Stimulated activated naive CD8-positive, alpha-beta T cell treated with anti-CD3 and anti-CD28 coated beads, Interleukin-15, Interleukin-2, amounts not matched to agents 100 U/mL and 50 U/mL, for 24 hours (primary cell): ENCODE measurements around the gene OPA3.

Experiments used
- ATAC-seq: fragments of 150-1000 bp; cut with Tn5 transposase; one replicate; pipeline ENCODE4 v1.10.0; 2021
- DNase-seq: peaks from one replicate; pipeline ENCODE4 v3.0.0; 2021

Gene OPA3

DNA sequence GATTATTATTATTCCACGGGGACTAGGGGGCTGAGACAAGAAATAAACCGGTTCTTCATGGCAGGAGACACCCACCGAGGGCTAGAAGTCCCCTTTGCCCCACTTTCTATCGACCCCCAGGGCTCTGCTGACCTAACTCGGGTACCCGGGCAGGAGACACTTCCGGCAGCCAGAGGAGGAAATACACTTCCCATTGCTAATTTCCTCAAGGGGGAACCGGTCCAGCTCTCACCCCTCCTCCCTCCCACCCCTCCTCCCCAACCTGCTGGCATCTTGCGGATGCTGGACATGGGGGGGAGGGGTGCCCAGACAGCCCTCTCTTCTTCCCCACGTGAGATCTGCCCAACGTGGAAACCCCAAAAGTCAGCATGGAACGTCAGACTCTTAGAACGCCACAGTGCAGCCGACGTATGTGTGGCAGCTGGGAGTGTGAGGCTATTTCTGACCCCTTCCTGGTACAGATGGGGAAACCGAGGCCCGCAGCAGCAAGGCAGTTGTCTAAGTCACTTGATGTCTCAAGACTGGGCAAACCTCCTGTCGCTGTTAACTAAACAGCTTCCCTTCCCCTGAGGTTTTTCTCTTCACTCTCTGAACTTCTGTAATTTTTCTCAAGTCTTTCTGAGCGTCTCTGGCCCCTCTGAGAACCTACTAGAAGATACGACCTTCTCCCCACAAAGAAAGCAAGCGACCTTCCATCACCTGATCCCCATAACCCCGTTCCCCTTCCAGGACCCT is 13.8 kb upstream of the OPA3 start:
- ATAC-seq (no peak), DNase-seq (peak; percentile 19)

DNA sequence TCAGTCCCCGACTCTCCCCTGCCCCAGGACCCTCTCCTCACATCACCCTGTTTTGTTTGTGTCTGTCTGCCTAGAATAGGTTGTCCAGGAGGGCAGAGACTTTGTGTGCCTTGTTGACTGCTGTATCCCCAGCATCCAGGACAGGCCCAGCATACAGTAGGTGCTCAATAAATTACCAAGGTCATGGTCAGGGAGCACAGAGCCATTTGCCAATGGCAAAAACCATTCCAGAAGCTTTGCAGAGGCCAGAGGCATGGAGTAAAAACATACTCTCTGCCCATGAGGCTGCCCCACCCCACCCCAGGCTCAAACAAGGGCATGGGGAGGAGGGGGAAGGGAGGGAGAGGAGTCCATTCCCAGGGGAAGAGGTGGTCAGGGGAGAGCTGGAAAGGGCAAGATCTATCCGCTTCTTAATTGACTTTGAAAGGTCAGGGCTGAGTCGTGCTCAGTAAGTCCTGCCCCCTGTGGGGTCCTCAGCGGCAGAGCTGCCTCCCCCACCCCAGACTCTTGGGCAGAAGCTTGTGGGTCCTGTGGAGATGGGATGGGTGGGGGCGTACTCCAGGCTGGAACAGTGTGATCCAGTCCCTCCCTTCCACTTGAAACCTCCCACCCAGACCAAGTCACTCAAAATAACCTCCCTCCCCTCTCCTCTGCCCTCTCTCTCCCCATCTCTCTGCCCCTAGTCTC is 13.0 kb upstream of the OPA3 start:
- DNase-seq, result no peak

DNA sequence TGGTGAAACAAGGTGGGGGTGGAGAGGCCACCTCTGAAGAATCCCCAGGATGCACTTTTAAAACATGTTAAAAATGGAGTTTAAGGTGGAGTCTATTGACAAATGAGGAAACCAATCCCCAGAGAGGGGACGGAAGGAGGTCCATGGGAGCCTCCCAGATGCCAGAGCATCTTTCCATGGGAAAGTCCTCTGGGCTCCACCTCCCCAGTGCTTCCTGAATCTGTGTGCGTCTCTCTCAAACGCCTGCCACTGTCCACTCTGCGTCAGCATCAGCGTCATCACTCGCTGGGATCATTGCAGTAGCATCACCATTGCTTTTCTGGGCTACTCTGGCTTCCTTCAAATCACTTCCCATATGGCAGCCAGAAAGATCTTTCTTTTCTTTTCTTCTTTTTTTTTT is 11.2 kb upstream of the OPA3 start:
- no peak for DNase-seq
- no peak for ATAC-seq

More for the DNA sequence above, 13.0 kb upstream of the OPA3 start:
- ATAC-seq, result no peak

DNA sequence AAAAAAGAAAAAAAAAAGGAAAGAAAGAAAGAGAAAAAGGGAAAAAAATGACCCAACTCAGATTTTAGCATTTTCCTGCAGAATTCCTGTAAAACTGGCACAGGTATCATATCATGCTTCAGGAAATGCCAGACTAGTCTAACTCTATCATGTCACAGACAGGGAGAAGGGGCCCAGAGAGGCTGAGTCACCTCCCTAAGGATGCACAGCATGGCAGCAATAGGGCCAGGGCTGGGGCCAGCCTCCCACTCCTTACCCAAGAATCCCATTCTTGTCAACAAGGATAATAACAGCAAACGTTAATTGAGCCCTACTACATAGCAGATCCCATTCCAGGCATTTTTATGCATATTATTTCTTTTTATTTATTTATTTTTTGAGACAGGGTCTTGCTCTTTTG is 8.9 kb upstream of the OPA3 start:
- ATAC-seq (no peak), DNase-seq (no peak)

DNA sequence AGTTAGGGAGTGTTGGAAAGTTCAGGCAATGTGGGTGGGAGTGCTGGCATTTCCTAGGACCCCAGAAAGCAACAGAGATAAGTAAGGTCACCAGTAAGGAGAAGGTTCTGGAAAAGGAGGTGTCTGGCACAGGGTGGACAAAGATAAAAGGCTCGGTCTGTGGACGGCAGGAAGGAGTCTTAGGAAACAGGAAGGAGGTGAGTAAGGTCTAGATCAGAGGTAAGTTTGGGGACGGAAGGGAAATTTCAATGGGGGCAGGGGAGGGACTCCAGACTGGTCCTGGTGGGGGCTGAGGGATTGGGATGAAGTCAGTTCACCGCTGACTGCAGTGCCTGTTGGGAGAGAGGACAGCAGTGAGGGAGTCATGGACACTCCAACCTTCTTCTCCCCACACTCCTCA is 7.8 kb upstream of the OPA3 start:
- no peak for ATAC-seq
- DNase-seq, result no peak

DNA sequence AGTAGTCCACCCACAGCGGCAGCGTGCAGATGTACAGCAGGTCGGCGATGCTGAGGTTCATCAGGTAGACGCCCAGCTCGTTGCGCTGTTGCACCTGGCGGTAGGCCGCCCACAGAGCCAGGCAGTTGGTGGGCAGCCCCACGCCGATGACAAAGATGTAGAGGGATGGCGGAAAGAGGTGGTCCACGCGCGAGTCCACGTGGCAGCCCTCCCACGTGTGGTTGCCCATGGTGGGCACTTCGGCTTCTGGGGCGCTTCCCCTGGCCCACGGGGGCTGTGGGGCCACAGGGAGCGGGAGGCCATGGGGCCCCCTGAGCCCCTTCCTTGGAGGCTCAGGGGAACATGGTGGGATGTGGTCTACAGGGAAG is 7.0 kb upstream of the OPA3 start:
- ATAC-seq, result no peak

DNA sequence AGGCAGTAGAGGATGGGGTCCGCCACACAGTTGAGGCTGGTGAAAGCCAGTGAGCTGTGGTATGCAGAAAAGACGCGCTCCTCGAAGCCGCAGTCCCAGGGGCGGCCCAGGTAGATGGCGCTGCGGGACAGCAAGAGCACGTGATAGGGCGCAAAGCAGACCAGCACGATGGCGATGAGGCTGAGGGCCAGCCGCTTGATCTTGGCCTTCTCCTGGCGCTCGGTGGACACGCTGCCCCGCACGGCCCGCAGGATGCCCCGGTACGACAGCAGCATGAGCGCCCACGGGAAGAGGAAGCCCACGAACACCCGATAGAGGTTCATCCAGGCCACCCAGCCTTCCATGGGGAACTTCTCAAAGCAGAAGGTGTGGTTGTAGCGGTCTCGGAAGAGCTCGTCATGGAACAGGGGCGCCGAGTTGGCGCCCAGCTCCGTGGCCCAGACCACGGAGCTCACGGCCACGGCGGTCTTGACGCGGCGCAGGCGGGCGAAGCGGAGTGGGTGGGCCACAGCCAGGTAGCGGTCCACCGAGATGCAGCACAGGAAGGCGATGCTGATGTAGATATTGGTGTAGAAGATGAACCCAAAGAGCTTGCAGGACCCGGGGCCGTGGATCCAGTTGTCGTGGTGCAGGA is 6.5 kb upstream of the OPA3 start:
- DNase-seq (peak; percentile 66), ATAC-seq (peak; percentile 50)

More for the DNA sequence above, 7.0 kb upstream of the OPA3 start:
- no peak for DNase-seq

DNA sequence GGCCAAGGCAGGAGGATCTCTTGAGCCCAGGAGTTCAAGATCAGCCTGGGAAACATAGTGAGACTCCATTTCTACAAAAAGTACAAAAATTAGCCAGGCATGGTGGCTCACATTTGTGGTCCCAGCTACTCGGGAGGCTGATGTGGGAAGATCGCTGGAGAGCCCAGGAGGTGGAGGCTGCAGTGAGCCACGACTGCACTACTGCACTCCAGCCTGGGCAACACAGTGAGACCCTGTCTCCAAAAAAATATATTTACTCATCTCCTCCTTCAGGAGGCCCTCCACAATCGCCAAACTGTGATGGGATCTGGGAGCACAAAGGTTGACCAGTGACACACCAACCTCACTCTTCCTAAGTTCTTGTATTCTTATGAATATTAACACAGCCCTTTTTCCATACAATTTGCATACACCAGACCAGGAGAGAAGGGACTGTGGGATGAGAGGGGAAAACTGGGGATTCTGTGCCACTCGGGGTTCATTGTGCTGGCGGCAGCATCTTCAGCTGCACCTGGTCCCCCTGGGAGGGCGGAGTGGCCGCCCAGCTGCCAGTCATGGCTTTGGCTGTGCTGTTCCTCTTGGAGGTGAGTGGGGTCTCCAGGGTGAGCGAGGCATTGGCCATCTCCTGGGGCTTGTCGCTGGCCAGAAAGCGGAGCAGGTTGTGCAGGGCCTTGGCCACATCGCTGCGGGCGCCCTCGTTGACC is 5.8 kb upstream of the OPA3 start:
- ATAC-seq, result no peak
- DNase-seq, result no peak

DNA sequence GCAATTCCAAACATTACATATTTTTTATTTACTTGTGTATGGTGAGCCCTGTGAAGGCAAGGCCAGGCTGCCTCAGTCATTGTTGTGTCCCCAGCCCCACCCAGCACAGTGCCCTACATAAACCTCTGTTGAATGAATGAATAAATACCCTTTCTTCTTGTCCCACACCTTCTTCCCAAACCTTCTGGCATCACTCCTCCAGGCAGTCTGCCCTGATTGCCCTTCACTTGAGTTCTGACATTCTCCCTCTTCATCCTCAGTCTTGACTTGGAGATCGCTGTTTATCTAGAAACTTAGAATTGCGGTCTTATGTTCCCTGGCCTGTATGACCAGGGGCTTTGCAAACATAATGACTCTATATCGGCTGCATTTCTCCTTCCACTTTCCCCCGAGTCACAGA is 5.2 kb upstream of the OPA3 start:
- no peak for ATAC-seq

DNA sequence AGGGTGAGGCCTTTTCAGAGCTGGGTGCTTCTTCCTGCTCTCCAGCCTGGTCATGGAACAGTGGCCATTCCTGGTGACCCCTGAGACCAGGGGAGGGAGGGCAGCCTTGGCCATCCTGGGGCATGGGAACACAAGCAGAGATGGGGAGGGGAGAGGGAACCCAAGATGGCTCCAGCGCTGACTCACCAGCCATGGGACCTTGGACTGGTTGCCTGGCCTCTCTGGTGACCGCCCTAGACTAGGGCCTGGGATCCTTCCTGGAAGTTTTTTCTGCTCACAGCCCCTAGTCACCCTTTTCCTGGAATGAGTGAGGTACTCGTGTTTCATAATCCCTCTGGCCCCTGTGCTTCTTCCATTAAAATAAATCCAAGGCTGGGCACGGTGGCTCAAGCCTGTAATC is 3.3 kb upstream of the OPA3 start:
- ATAC-seq (no peak), DNase-seq (no peak)

More for the DNA sequence above, 5.2 kb upstream of the OPA3 start:
- no peak for DNase-seq

DNA sequence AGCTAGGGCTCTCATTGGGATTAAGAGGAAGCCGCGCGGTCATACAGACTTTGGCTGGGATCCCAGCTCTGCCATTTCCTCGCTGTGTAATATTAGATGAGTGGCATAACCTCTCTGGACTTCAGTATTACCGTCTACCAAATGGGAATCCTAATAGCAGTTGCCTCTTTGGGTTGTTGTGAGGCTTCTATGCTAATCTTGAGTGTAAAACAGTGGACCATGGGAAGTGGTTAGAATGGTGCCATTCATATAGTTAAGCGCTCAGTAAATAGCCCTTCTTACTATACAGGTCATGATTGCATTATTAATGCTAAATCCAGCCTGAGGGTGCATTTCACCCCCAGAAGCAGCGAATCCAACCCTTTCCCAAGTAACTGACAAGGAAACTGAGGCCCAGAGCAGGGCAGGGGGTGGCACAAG is 566 bp upstream of the OPA3 start:
- ATAC-seq, result no peak
- DNase-seq, result no peak

DNA sequence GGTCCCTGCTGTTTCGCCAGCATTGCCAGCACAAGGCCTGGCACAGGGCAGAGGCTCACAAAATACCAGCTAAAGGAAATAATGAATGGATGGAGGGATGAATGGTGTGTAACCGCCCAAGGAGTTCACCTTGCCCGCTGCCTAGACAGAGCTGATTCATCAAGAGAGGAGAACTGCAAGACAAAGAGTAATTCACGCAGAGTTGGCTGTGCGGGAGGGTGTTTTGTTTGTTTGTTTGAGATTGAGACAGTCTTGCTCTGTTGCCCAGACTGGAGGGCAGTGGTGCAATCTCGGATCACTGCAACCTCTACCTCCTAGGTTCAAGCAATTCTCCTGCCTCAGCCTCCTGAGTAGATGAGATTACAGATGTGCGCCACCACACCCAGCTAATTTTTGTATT is 3.0 kb downstream of the OPA3 start:
- ATAC-seq (no peak), DNase-seq (no peak)

DNA sequence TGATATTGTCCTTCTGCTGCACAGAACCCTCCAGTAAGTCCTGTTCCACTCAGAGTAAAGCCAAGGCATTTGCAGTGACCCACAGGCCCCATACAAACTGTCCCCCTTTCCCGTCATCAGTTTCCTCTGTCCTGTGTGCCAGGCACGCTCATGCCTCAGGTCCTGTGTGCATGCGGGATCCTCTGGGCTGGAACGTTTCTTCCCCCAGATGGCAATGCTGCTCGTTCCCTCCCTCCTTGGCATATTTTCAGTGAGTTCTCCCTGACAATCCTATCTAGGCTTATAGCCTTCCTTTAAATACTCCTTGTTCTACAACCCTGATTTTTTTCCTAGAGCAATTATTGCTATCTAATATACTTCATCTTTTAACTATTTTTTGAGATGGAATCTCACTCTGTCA is 5.7 kb downstream of the OPA3 start:
- no peak for ATAC-seq
- DNase-seq, result no peak

DNA sequence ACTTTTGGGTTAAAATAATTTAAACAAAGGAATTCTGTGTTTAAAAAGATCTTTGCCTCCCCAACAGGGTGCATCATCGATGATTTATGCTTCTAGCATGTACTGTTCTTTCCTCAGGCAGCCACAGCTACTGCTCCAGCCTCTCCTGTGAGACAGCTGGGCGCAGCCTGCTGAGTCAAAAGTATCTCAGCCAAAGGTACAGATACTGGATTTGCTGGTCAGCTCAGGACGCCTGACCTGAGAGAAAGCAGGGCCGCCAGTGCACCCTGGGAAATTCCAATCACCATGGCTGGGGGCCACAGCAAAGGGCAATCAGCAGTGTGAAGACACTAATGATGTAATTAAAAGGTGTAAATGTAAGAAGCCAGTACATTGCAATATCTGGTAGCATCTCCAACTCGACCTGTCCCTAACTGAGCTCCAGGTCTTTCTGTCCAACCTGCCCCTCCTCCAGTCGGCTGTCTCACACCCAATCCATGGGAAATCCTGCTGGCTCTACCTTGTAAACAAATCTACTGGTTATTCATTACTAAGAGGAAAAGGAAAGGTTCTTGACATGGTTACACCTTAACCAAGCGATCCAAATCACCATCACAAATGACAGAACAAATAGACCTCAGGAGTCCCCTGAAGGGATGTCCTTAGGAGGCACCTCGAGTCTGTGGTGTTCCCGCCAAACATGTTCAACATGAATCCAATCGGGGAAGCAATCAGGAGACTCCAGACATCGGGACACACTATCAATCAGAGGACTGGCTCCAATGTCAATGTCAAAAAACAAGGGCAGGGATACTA is 7.3 kb downstream of the OPA3 start:
- ATAC-seq, result no peak
- no peak for DNase-seq

DNA sequence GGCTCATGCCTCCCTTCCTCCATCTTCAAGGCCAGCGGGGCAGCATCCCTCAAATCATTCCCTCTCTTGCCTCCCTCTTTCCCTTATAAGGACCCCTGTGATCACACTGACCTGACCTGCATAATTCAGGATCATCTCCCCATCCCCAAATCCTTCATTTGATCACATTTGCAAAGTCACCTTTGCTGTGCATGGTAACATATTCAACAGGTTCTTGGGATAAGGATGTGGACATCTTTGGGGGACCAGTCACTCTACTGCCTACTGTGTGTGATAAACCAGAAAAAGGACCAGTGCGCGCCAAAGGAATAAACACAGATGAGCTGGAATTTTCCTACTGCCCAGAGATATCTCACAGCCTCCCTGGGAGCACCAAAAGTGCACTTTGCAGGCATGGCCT is 7.9 kb downstream of the OPA3 start:
- ATAC-seq, result no peak

DNA sequence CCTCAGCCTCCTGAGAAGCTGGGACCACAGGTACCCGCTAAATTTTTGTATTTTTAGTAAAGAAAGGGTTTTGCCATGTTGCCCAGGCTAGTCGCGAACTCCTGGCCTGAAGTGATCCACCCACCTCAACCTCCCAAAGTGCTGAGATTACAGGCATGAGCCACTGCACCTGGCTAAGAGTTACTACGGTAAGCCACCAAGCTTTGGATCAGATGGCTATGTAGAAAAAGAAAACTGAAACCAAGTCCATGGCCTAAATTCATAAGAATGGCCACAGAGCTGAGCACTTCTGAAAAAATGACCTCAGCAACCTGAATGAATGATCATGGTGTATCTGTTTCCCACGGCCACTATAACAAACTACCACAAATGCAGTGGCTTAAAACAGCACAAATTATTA is 9.4 kb downstream of the OPA3 start:
- ATAC-seq (no peak), DNase-seq (no peak)

More for the DNA sequence above, 7.9 kb downstream of the OPA3 start:
- DNase-seq, result no peak

DNA sequence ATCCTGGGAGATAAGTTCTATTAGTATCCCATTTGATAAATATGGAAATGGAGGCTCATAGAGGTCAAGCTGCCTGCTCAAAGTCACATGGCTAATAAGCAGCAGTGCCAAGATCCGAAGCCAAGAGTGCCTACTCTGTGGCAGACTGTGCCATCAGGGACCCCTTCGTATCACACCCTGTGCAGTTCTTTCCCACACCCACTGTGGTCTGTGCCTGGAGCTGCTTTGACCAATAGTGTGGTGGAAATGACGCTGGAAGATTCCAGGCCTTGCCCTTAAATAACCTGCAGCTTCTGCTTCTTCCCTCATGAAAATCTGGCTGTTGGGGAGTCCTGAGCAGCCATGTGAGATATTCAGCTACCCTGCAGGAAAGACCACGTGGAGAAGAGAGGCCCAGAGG is 10.1 kb downstream of the OPA3 start:
- DNase-seq, result no peak
- ATAC-seq, result no peak

DNA sequence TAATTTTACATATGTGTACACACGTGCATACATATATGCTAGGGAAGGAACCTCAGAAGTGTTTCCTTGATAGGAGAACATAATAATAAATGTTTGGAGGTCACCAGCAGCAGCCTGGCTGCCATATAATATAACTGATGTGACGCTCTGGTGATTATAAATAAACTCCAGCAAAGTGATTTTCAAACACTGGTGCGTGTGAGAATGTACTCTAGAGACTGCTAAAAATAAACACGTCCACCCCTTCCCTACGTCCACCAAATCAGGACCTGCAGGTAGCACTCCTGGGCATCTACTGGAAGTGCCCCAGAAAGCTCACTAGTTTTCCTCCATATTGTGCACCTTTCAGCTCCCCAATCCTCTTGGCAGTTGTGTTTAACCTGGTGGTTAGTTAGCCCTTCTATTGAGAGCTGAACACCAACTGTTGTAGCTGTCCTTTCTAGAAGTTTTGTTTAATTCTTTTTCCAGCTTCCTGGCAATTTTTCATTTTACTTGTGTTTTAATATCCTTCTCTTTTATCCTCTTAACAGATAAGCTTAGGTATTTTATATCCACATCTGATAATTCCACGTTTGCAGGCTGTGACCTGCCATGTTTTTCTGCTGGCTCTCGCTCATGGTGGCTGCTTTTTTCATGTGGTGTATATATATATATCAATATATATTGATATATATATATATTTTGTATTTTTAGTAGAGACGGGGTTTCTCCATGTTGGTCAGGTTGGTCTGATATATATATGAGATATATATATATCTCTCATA is 13.0 kb downstream of the OPA3 start:
- DNase-seq (no peak), ATAC-seq (no peak)

DNA sequence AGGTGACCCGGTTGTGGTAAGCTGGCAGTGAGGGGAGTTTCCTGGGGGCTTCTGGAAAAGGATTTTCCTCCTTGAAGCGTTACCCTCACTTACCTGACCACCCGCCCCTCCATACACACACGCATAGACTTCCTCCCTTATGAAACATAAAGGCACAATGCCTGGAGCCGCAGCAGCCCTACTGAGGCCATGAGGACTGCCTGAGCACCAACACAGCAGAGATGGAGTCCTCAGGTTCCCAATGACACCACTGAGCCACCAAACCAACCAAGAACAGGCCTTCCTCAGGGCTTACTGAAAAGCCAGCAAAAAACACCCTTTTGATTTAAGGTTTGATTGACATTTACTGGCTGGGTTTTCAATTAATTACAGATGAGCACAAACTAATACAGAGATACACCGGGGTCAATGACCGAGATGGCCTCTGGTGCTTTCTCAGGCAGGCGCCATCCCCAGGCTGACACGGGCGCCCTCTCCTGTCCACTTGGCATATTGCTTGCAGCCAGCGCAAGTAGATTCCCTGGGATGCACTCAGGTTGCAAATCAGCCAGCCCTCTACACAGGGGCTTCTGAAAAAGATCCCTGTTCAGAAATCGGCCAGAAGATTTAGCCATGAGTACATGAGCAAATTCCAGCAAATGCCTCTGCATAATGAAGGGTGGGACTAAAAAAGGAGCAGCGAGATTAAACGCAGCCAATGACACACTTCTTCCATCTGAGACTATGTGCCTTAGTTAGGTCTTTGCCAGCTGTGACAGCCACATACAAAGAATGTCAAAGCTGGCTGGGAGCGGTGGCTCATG is 14.8 kb downstream of the OPA3 start:
- ATAC-seq (peak; percentile 72), DNase-seq (peak; percentile 77)

DNA sequence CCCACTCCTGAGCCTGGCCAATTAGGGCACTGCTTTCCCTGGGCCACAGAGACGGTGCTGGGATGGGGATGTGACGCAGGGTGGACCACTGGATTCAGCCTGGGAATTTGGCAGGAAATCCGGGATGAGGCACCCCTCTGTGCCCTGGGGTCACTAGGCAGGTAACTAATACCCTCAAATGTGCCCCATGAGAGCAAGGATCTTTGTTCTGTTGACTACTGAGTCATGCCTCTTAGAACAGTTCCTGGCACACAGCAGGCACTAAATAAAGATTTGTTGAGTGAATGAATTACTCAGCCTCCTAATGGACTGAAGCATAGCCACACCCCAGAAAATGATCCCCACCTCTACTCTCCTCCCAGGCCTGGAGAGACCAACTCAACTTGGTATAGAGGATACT is 15.9 kb downstream of the OPA3 start:
- ATAC-seq, result peak; percentile 23
- DNase-seq, result no peak
